ENCODE measurements around the gene POLL. TPM values are rescaled to one million over a fixed set of nuclear protein-coding genes. Genes with fewer than 3 reads are reported as not detected.

Gene POLL
- total and polyA plus RNA-seq, 2 donors (not counting 3 experiments of a cell fraction or from before 2014, with no cell fraction given) = 34.3 to 42.3 TPM

DNA sequence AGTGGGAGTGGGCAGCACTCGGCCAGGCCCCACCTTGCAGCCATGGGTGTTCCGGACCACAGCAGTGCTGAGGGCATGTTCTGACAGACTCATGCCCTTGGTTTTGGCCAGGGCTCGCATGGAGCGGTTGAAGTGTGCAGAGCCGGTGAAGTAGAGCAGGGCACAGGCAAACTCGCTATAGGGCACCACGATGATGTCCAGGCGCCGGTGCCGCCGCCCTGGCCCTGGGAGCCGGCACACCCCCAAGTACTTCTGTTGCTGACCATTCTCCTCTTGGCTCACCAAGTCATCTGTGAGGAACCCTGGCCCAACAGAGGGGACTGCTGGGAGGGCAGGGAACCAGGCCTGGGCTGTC is 8.6 kb downstream of the POLL start:
- Histone ChIP-seq H3K4me2 (ENCODE audit: insufficient read depth, low read length) (no peak overlapping the region), H3K4me1 (ENCODE audit: control insufficient read depth, extremely low read depth, insufficient read depth, low read length) (no peaks in the 10 kb centered on the region), H3K4me3 (replicated peaks in 1 of 3; ENCODE audit: insufficient read depth in 1 of 3, low read depth in 1 of 3, low read length in 3 of 3) (no peak overlapping the region), H3K27me3 (ENCODE audit: control insufficient read depth in 2 of 2, insufficient read depth in 2 of 2, low read length in 2 of 2) (no peaks in the 10 kb centered on the region), H3K9me1 (replicated peaks; ENCODE audit: control insufficient read depth, extremely low read depth, insufficient read depth, low read length) (no peaks in the 10 kb centered on the region), H3K27ac (ENCODE audit: insufficient read depth, low read depth, low read length) (no peak overlapping the region), H4K20me1 (replicated peaks; ENCODE audit: control insufficient read depth, extremely low read depth, insufficient read depth, low read length) (no peaks in the 10 kb centered on the region), H3K36me3 (ENCODE audit: control insufficient read depth in 2 of 2, extremely low read depth in 1 of 2, insufficient read depth in 2 of 2, low read length in 2 of 2) (peaks cover 5 to 6% of the 10 kb centered on the region in 2 experiments), H3K9me3 (replicated peaks; ENCODE audit: control insufficient read depth, insufficient read depth, low read length) (no peaks in the 10 kb centered on the region), H3K79me2 (ENCODE audit: control insufficient read depth, insufficient read depth, low read length) (no peaks in the 10 kb centered on the region), H2AFZ (ENCODE audit: low read depth, low read length) (no peak overlapping the region), H3K9ac (replicated peaks; ENCODE audit: extremely low read depth, insufficient read depth, low read length) (no peak overlapping the region)
- DNase-seq (ENCODE audit: low read depth, low spot score) = no peak
- intact Hi-C loops (cut with micrococcal nuclease) = no loop called here
- dilution Hi-C loops (cut with MboI; ENCODE audit: extremely low pct_ligation_motif_present, low sequenced_read_pairs) = no loop called here
- BruUV-seq (replicated peaks) = no TSS peak
- ChIA-PET POLR2A (no interaction called here), CTCF (interaction anchor here (1.6 to 2.6 kb wide), 2 partner anchors 9 to 23 kb away, joined by 4 to 11 read pairs; no protein-coding TSS in a partner anchor)
- no peak for FAIRE-seq
- TF ChIP-seq, protein P1, sequence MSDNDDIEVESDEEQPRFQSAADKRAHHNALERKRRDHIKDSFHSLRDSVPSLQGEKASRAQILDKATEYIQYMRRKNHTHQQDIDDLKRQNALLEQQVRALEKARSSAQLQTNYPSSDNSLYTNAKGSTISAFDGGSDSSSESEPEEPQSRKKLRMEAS (IDR thresholded peaks at IDR 0.05; ENCODE audit: insufficient read depth, insufficient read length) = no peak
- no peak for TF ChIP-seq JUN (IDR thresholded peaks at IDR 0.05; ENCODE audit: borderline replicate concordance, insufficient read depth, insufficient read length, low read depth)
- TF ChIP-seq MYC (IDR thresholded peaks at IDR 0.05; ENCODE audit: low read depth, low read length) = no peak
- no peak for TF ChIP-seq GATA2 (IDR thresholded peaks at IDR 0.05; ENCODE audit: insufficient read depth, insufficient read length, low read depth, low read length)
- TF ChIP-seq POLR2A (IDR thresholded peaks at IDR 0.05; ENCODE audit: low read depth, low read length) = no peak
- no peak for TF ChIP-seq EZH2 (IDR thresholded peaks at IDR 0.05; ENCODE audit: borderline replicate concordance, low read depth, low read length, severe bottlenecking)
- TF ChIP-seq, protein P2, sequence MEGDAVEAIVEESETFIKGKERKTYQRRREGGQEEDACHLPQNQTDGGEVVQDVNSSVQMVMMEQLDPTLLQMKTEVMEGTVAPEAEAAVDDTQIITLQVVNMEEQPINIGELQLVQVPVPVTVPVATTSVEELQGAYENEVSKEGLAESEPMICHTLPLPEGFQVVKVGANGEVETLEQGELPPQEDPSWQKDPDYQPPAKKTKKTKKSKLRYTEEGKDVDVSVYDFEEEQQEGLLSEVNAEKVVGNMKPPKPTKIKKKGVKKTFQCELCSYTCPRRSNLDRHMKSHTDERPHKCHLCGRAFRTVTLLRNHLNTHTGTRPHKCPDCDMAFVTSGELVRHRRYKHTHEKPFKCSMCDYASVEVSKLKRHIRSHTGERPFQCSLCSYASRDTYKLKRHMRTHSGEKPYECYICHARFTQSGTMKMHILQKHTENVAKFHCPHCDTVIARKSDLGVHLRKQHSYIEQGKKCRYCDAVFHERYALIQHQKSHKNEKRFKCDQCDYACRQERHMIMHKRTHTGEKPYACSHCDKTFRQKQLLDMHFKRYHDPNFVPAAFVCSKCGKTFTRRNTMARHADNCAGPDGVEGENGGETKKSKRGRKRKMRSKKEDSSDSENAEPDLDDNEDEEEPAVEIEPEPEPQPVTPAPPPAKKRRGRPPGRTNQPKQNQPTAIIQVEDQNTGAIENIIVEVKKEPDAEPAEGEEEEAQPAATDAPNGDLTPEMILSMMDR (IDR thresholded peaks at IDR 0.05; ENCODE audit: extremely low read depth in 1 of 2, insufficient read depth in 1 of 2, low read depth in 1 of 2, low read length in 2 of 2) = no peak
- no peak for TF ChIP-seq POLR2AphosphoS5 (IDR thresholded peaks at IDR 0.05; ENCODE audit: insufficient read depth, low read depth, low read length)
- no peak for TF ChIP-seq FOS (IDR thresholded peaks at IDR 0.05; ENCODE audit: borderline replicate concordance, insufficient read depth, low read length)

All from endothelial cell of umbilical vein (primary cell).